ENCODE results near the gene KCNIP3.

GRCh38 chr2:95278637-95279225 is 18.4 kb upstream of the KCNIP3 start:
- no peak for TF ChIP-seq CTCF (IDR thresholded peaks at IDR 0.05; ENCODE audit: low read depth, low read length)
- TF ChIP-seq EZH2phosphoT487 (IDR thresholded peaks at IDR 0.05; ENCODE audit: low read depth), result no peak
